ENCODE data around the gene KRT85.
A peak's percentile ranks its signal among the peaks of the same experiment; 100 is the strongest.

DNA sequence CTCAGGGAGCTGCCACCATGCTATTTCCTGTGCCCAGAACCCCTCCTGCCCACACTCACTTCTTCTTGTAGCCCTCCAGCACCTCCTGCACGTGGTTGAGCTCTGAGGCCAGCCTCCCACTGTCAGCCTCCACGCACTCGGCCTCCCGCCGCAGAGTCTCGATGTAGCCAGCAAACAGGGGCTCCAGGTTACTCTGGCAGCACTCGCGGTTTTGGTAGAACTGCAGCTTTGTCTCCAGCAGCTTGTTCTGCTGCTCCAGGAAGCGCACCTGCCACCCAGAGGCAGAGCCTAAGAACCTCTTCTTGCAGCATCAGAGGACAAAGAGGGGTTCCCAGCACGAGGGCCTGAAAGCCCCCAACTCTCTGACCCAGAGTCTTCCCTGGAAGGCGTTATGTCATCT, 48.2 kb downstream of the KRT85 start:
- TF ChIP-seq POLR2A (IDR thresholded peaks at IDR 0.05), result no peak
- TF ChIP-seq, protein P1, sequence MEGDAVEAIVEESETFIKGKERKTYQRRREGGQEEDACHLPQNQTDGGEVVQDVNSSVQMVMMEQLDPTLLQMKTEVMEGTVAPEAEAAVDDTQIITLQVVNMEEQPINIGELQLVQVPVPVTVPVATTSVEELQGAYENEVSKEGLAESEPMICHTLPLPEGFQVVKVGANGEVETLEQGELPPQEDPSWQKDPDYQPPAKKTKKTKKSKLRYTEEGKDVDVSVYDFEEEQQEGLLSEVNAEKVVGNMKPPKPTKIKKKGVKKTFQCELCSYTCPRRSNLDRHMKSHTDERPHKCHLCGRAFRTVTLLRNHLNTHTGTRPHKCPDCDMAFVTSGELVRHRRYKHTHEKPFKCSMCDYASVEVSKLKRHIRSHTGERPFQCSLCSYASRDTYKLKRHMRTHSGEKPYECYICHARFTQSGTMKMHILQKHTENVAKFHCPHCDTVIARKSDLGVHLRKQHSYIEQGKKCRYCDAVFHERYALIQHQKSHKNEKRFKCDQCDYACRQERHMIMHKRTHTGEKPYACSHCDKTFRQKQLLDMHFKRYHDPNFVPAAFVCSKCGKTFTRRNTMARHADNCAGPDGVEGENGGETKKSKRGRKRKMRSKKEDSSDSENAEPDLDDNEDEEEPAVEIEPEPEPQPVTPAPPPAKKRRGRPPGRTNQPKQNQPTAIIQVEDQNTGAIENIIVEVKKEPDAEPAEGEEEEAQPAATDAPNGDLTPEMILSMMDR (IDR thresholded peaks at IDR 0.05), result peak in 4 of 7 experiments; percentile 5 to 27 (median 18)
